HepG2 (cell line): ENCODE measurements around the gene EML2. TPM values are rescaled to one million over a fixed set of nuclear protein-coding genes. Genes with fewer than 3 reads are reported as not detected.
A peak's percentile ranks its signal among the peaks of the same experiment; 100 is the strongest.

Source experiments
- CC2D1A ChIP-seq: sonication (generic); formaldehyde crosslinking; IDR thresholded peaks from 2 replicates; pipeline ENCODE4 v1.8.1; 2023; ENCODE audit warnings: mild to moderate bottlenecking, missing genetic modification reagents
- ELF1 ChIP-seq: sonication (generic); formaldehyde crosslinking; IDR thresholded peaks from 2 replicates; pipeline ENCODE4 v1.4.0; 2020; ENCODE audit warnings: missing genetic modification reagents
- ISX ChIP-seq: sonication (generic); formaldehyde crosslinking; conservative IDR thresholded peaks from 2 replicates; pipeline ENCODE4 v1.5.0; 2020; ENCODE audit warnings: missing genetic modification reagents
- JUND ChIP-seq: sonication (generic); formaldehyde crosslinking; IDR thresholded peaks from 2 replicates; pipeline ENCODE4 v1.8.0; 2022; ENCODE audit warnings: mild to moderate bottlenecking, missing genetic modification reagents
- KDM5B ChIP-seq: sonication (generic); formaldehyde crosslinking; IDR thresholded peaks from 2 replicates; pipeline ENCODE4 v1.4.0; 2020; ENCODE audit warnings: missing genetic modification reagents, mild to moderate bottlenecking, borderline replicate concordance
- RBM39 ChIP-seq: fragments of 200-400 bp; formaldehyde crosslinking; IDR thresholded peaks from one replicate; pipeline ENCODE4 v1.6.1; 2018; ENCODE audit warnings: antibody characterized with exemption, mild to moderate bottlenecking, low read depth, low read length; ENCODE audit not compliant: poor library complexity, severe bottlenecking
- TEAD2 ChIP-seq: sonication (generic); formaldehyde crosslinking; IDR thresholded peaks from 2 replicates; pipeline ENCODE4 v1.9.0; 2021; ENCODE audit warnings: missing genetic modification reagents
- TEAD3 ChIP-seq: optimal IDR thresholded peaks from 2 replicates; pipeline ENCODE3; 2016; ENCODE audit warnings: borderline replicate concordance
- TOE1 ChIP-seq: sonication (generic); formaldehyde crosslinking; IDR thresholded peaks from 2 replicates; pipeline ENCODE4 v1.4.0; 2020; ENCODE audit warnings: mild to moderate bottlenecking, missing genetic modification reagents
- ZFP82 ChIP-seq: sonication (generic); formaldehyde crosslinking; IDR thresholded peaks from 2 replicates; pipeline ENCODE4 v1.5.1; 2020; ENCODE audit warnings: mild to moderate bottlenecking, missing genetic modification reagents, borderline replicate concordance
- ZFYVE20 ChIP-seq: sonication (generic); formaldehyde crosslinking; IDR thresholded peaks from 2 replicates; pipeline ENCODE4 v1.8.0; 2023; ENCODE audit warnings: low read depth, mild to moderate bottlenecking, moderate library complexity, missing genetic modification reagents, borderline replicate concordance
- ZMAT5 ChIP-seq: sonication (generic); formaldehyde crosslinking; IDR thresholded peaks from 2 replicates; pipeline ENCODE4 v1.5.0; 2020; ENCODE audit warnings: mild to moderate bottlenecking, low read depth, missing genetic modification reagents, borderline replicate concordance
- ZNF234 ChIP-seq: sonication (generic); formaldehyde crosslinking; conservative IDR thresholded peaks from 2 replicates; pipeline ENCODE4 v1.5.1; 2020; ENCODE audit warnings: mild to moderate bottlenecking, missing genetic modification reagents
- ZNF383 ChIP-seq: sonication (generic); formaldehyde crosslinking; IDR thresholded peaks from 2 replicates; pipeline ENCODE4 v1.4.0; 2020; ENCODE audit warnings: missing genetic modification reagents, mild to moderate bottlenecking, borderline replicate concordance
- ZNF460 ChIP-seq: sonication (generic); formaldehyde crosslinking; IDR thresholded peaks from 2 replicates; pipeline ENCODE4 v1.5.1; 2020; ENCODE audit warnings: missing genetic modification reagents, mild to moderate bottlenecking, borderline replicate concordance
- ZNF557 ChIP-seq: sonication (generic); formaldehyde crosslinking; IDR thresholded peaks from 2 replicates; pipeline ENCODE4 v1.4.0; 2020; ENCODE audit warnings: missing genetic modification reagents
- ZNF563 ChIP-seq: sonication (generic); formaldehyde crosslinking; IDR thresholded peaks from 2 replicates; pipeline ENCODE4 v1.8.0; 2022; ENCODE audit warnings: mild to moderate bottlenecking, moderate library complexity, missing genetic modification reagents
- ZNF878 ChIP-seq: sonication (generic); formaldehyde crosslinking; IDR thresholded peaks from 2 replicates; pipeline ENCODE4 v1.8.1; 2023; ENCODE audit warnings: mild to moderate bottlenecking, missing genetic modification reagents, moderate library complexity
- polyA plus RNA-seq, 8 experiments: library from polyadenylated mRNA; depleted of rRNA in 3 of 8; stranded (reverse) in 7 of 8; unstranded in 1 of 8; fragments of >200 nt; fragmentation: Illumina TruSeq in 4 of 8; extraction: Trizol in 4 of 8; gene quantifications; 2 replicates each; pipeline versions ENCODE4 v1.2.1 to v1.2.3, GENCODE V29; 2011 to 2016; ENCODE audit warnings: low read depth in 4 of 8, missing spikeins in 1 of 8, mixed read lengths in 1 of 8; ENCODE audit not compliant: insufficient read depth in 1 of 8
- total RNA-seq, 5 experiments: library from RNA; depleted of rRNA; stranded (reverse); fragments of >200 nt; fragmentation: Illumina TruSeq; extraction: Trizol; gene quantifications; 2 replicates each; pipeline ENCODE4 v1.2.3, GENCODE V29; 2016; ENCODE audit warnings: low read depth in 1 of 5
- TF ChIP-seq, protein P1 (sequence below): IDR thresholded peaks from 2 replicates; pipeline ENCODE4 v1.6.1; 2016; ENCODE audit warnings: low read depth, missing genetic modification reagents, missing compliant biosample characterization
- TF ChIP-seq, protein P2 (sequence below): IDR thresholded peaks from 2 replicates; pipeline ENCODE4 v1.6.1; 2016
- TF ChIP-seq, protein P3 (sequence below): sonication (generic); formaldehyde crosslinking; IDR thresholded peaks from 2 replicates; pipeline ENCODE4 v1.4.0; 2020; ENCODE audit warnings: missing genetic modification reagents

EML2 gene
- total and polyA plus RNA-seq, 2 of the 13 experiments (the other 11 are each of a cell fraction or from before 2014, with no cell fraction given): 7.3 to 12.9 TPM

GRCh38 chr19:45657520-45658167 lies 18.4 kb upstream of the EML2 start (continued):
- TF ChIP-seq, protein P1, sequence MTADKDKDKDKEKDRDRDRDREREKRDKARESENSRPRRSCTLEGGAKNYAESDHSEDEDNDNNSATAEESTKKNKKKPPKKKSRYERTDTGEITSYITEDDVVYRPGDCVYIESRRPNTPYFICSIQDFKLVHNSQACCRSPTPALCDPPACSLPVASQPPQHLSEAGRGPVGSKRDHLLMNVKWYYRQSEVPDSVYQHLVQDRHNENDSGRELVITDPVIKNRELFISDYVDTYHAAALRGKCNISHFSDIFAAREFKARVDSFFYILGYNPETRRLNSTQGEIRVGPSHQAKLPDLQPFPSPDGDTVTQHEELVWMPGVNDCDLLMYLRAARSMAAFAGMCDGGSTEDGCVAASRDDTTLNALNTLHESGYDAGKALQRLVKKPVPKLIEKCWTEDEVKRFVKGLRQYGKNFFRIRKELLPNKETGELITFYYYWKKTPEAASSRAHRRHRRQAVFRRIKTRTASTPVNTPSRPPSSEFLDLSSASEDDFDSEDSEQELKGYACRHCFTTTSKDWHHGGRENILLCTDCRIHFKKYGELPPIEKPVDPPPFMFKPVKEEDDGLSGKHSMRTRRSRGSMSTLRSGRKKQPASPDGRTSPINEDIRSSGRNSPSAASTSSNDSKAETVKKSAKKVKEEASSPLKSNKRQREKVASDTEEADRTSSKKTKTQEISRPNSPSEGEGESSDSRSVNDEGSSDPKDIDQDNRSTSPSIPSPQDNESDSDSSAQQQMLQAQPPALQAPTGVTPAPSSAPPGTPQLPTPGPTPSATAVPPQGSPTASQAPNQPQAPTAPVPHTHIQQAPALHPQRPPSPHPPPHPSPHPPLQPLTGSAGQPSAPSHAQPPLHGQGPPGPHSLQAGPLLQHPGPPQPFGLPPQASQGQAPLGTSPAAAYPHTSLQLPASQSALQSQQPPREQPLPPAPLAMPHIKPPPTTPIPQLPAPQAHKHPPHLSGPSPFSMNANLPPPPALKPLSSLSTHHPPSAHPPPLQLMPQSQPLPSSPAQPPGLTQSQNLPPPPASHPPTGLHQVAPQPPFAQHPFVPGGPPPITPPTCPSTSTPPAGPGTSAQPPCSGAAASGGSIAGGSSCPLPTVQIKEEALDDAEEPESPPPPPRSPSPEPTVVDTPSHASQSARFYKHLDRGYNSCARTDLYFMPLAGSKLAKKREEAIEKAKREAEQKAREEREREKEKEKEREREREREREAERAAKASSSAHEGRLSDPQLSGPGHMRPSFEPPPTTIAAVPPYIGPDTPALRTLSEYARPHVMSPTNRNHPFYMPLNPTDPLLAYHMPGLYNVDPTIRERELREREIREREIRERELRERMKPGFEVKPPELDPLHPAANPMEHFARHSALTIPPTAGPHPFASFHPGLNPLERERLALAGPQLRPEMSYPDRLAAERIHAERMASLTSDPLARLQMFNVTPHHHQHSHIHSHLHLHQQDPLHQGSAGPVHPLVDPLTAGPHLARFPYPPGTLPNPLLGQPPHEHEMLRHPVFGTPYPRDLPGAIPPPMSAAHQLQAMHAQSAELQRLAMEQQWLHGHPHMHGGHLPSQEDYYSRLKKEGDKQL: no peak
- TF ChIP-seq ZNF234 (no peak), ZNF557 (CRISPR knock-in tag) (no peak), ZNF383 (CRISPR knock-in tag) (no peak), TEAD2 (CRISPR knock-in tag) (no peak), KDM5B (no peak), TEAD3 (peak; percentile 16), CC2D1A (CRISPR knock-in tag) (no peak), JUND (no peak), ZNF563 (CRISPR knock-in tag) (no peak), ZMAT5 (no peak), TOE1 (CRISPR knock-in tag) (no peak), ISX (CRISPR knock-in tag) (no peak), ZNF460 (CRISPR knock-in tag) (no peak; the same call in 1 of the 2 replicates), ZNF878 (CRISPR knock-in tag) (no peak), ZFP82 (CRISPR knock-in tag) (no peak), ZFYVE20 (CRISPR knock-in tag) (no peak), ELF1 (CRISPR knock-in tag) (no peak), RBM39 (no peak)
- TF ChIP-seq, protein P2, sequence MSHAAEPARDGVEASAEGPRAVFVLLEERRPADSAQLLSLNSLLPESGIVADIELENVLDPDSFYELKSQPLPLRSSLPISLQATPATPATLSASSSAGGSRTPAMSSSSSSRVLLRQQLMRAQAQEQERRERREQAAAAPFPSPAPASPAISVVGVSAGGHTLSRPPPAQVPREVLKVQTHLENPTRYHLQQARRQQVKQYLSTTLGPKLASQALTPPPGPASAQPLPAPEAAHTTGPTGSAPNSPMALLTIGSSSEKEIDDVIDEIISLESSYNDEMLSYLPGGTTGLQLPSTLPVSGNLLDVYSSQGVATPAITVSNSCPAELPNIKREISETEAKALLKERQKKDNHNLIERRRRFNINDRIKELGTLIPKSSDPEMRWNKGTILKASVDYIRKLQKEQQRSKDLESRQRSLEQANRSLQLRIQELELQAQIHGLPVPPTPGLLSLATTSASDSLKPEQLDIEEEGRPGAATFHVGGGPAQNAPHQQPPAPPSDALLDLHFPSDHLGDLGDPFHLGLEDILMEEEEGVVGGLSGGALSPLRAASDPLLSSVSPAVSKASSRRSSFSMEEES (CRISPR knock-in tag): no peak
- TF ChIP-seq, protein P3, sequence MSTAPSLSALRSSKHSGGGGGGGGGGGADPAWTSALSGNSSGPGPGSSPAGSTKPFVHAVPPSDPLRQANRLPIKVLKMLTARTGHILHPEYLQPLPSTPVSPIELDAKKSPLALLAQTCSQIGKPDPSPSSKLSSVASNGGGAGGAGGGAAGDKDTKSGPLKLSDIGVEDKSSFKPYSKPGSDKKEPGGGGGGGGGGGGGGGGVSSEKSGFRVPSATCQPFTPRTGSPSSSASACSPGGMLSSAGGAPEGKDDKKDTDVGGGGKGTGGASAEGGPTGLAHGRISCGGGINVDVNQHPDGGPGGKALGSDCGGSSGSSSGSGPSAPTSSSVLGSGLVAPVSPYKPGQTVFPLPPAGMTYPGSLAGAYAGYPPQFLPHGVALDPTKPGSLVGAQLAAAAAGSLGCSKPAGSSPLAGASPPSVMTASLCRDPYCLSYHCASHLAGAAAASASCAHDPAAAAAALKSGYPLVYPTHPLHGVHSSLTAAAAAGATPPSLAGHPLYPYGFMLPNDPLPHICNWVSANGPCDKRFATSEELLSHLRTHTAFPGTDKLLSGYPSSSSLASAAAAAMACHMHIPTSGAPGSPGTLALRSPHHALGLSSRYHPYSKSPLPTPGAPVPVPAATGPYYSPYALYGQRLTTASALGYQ (CRISPR knock-in tag): no peak
